Erythroblast (primary cell): ENCODE measurements around the gene LGALS9.

Experiments used
- GATA1 ChIP-seq: IDR thresholded peaks from 2 replicates; pipeline ENCODE4 v1.6.1; 2011; ENCODE audit warnings: low read depth, mild to moderate bottlenecking, control low read depth, low read length, moderate library complexity
- POLR2A ChIP-seq: IDR thresholded peaks from 2 replicates; pipeline ENCODE4 v1.6.1; 2011; ENCODE audit warnings: mild to moderate bottlenecking, low read length

DNA sequence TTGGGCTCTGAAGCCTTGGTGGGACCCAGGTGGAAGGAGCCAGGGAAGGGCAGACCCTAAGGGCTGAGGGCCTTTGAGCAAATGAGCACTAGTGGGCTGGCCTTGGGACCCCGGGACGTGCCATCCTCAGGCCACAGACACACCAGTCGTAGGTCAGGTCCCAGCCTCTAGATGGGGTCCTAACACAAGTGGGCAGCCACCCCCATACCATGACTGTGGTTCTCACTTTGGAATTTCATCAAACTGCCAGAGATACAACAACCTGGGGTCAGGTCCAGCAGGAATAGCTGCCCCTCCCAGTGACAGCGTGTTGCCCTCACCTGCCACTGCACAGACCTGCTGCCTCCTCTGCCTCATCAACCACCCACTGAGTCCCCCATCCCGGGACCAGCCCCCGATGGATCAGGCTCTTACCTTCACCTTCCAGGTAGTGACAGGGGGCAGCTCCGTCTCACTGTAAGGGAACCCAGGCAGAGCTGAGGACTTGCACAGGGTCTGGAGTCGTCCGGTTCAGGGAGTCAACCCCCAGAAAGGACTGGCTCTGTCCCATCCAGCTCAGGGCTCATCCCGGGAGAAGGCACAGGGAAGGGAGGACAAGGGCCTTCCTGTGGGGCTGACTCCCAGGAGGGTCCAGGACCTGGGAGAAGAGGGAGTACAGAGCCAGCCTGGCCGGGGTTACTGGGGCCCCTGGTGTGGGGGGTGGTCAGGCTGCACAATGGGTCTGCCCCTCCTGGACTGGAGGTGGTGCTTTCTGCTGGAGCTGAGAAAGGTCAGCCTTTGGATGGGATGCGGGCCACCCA, 40.0 kb downstream of the LGALS9 start:
- no peak for TF ChIP-seq POLR2A
- TF ChIP-seq GATA1: no peak
